Pancreas (tissue), 10 donors: ENCODE measurements around the gene WSB2. TPM values are rescaled to one million over a fixed set of nuclear protein-coding genes. Genes with fewer than 3 reads are reported as not detected.

Source experiments
- ATAC-seq, 4 donors: fragments of 200-7000 bp; cut with Tn5 transposase; one replicate each; pipeline versions ENCODE4 v1.8.0 to v1.9.1; 2020; ENCODE audit warnings: mild to moderate bottlenecking in 4 of 4, moderate library complexity in 4 of 4
- DNase-seq, 6 donors: peaks; one replicate each; pipeline ENCODE4 v3.0.0-alpha.2; 2020
- FAIRE-seq: peaks from 2 replicates; lab custom pipeline; 2012; peaks lifted over from hg19 to GRCh38; lab: Jason Lieb, UNC
- H3K27ac ChIP-seq, 4 donors: fragments of 200-600 bp; sonication (generic); 1 replicate in 3 of 4; 2 replicates in 1 of 4; pipeline versions ENCODE4 v1.5.0 to v1.8.0; 2020
- H3K27me3 ChIP-seq, 4 donors: fragments of 200-600 bp; one replicate each; pipeline ENCODE4 v1.8.0; 2021
- H3K36me3 ChIP-seq, 3 donors: fragments of 200-600 bp; sonication (generic) in 1 of 3; one replicate each; pipeline versions ENCODE4 v1.5.0 to v1.8.0; 2020 to 2021
- H3K4me1 ChIP-seq, 3 donors: fragments of 200-600 bp; one replicate each; pipeline ENCODE4 v1.8.0; 2021
- H3K4me3 ChIP-seq, 4 donors: fragments of 200-600 bp; sonication (generic) in 2 of 4; one replicate each; pipeline versions ENCODE4 v1.5.0 to v1.8.0; 2020 to 2021
- H3K9me3 ChIP-seq, 4 donors: fragments of 200-600 bp; one replicate each; pipeline ENCODE4 v1.8.0; 2021
- CTCF ChIP-seq, 4 donors: fragments of 200-600 bp; sonication (generic) in 3 of 4; IDR thresholded peaks; one replicate each; pipeline versions ENCODE4 v1.5.0 to v1.8.0; 2021; ENCODE audit warnings: antibody characterized with exemption in 4 of 4
- WGBS, 2 donors: extraction: QIAGEN DNeasy Blood & Tissue Kit; methylation state at CpG; one replicate each; pipeline ENCODE4 v1.1.7; 2013; 5-methylcytosine and 5-hydroxymethylcytosine counted together
- intact Hi-C, 3 donors: fragments of 100-400 bp; cut with DNase I; formaldehyde crosslinking; loops; one replicate each; pipeline versions ENCODE4 v1.11.1 to v1.14.2; 2022
- polyA plus RNA-seq, 2 donors: library from polyadenylated mRNA; stranded (reverse); fragments of 200-250 nt; gene quantifications; one replicate each; pipeline ENCODE4 v1.2.3, GENCODE V29; 2013
- total RNA-seq, 6 donors: library from RNA; stranded (reverse); fragmentation: NEBNext Ultra II Directional in 4 of 6; extraction: Animal tissue kit (Norgen Biotek cat#: 25700) in 4 of 6; gene quantifications; one replicate each; pipeline versions ENCODE4 v1.2.1 to v1.2.4, GENCODE V29; 2021 to 2023
- donor health status: healthy with polysubstance abuse.
- donor health status: DM: no; HTN: no; CAD: no; lungs with moderate emphysema.
- donor health status: DM: no; HTN: no; CAD: no.
- donor health status: control.
- donor health status: control.
- donor health status: Bipolar disorder and iron deficiency.
- donor health status: DM: yes; HTN: yes; CAD: no.
- donor health status: DM: no; HTN: no; CAD: no.
- donor health status: DM: no; HTN: no; CAD: no.
- donor health status: DM: yes; HTN: yes; CAD: no.

The WSB2 gene
- total and polyA plus RNA-seq, 8 donors: 23.7 to 55.2 (median 41.8) TPM

- ATAC-seq (no peak), DNase-seq (no peak), FAIRE-seq (no peak)
- peak overlapping the region; percentile 85 to 95 (median 93) for H3K27ac ChIP-seq
- peak overlapping the region; percentile 56 to 73 (median 64) for H3K4me3 ChIP-seq
- H3K9me3 ChIP-seq: no peaks in the 10 kb centered on the region
- intact Hi-C loops: no loop called here
- TF ChIP-seq CTCF (IDR thresholded peaks at IDR 0.05): no peak
- peaks cover 14 to 38% (median 35%) of the 10 kb centered on the region in 3 donors for H3K4me1 ChIP-seq
- no peaks in the 10 kb centered on the region for H3K27me3 ChIP-seq
- H3K36me3 ChIP-seq: no peaks in the 10 kb centered on the region
- WGBS, 2 donors: 6 to 8% methylated on average over 11 of the region's 11 CpGs
These were observed 1.4 kb downstream of the WSB2 start for GRCh38 chr12:118059341-118060191.

GRCh38 chr12:118058881-118059280 lies 2.1 kb downstream of the WSB2 start:
- 80 to 88% methylated on average over 8 of the region's 8 CpGs for WGBS, 2 donors
- intact Hi-C loops: no loop called here
- no peak overlapping the region for H3K4me3 ChIP-seq

GRCh38 chr12:118058227-118058626 lies 2.8 kb downstream of the WSB2 start:
- ATAC-seq: no peak
- Histone ChIP-seq H3K27me3 (no peaks in the 10 kb centered on the region), H3K4me3 (no peak overlapping the region), H3K27ac (no peak overlapping the region), H3K9me3 (no peaks in the 10 kb centered on the region), H3K36me3 (no peaks in the 10 kb centered on the region), H3K4me1 (peaks cover 8 to 34% (median 31%) of the 10 kb centered on the region in 3 donors)
- DNase-seq: no peak
- no peak for FAIRE-seq
- TF ChIP-seq CTCF (IDR thresholded peaks at IDR 0.05): no peak
- WGBS, 2 donors: 94 to 95% methylated on average over 7 of the region's 7 CpGs
- intact Hi-C loops: no loop called here

More at GRCh38 chr12:118058881-118059280, 2.1 kb downstream of the WSB2 start:
- no peak for TF ChIP-seq CTCF (IDR thresholded peaks at IDR 0.05)
- DNase-seq: no peak
- H3K27me3 ChIP-seq: no peaks in the 10 kb centered on the region
- no peaks in the 10 kb centered on the region for H3K36me3 ChIP-seq
- FAIRE-seq: no peak
- peaks cover 9 to 34% (median 29%) of the 10 kb centered on the region in 3 donors for H3K4me1 ChIP-seq
- ATAC-seq: no peak
- H3K9me3 ChIP-seq: no peaks in the 10 kb centered on the region
- H3K27ac ChIP-seq: peak overlapping the region in 2 of 4 donors; percentile 93 to 95

GRCh38 chr12:118055865-118056773 lies 4.9 kb downstream of the WSB2 start:
- no peak overlapping the region for H3K4me3 ChIP-seq
- WGBS, 2 donors: 52 to 54% methylated on average over 13 of the region's 13 CpGs
- H3K9me3 ChIP-seq: no peaks in the 10 kb centered on the region
- intact Hi-C loops: no loop called here
- H3K27ac ChIP-seq: peak overlapping the region in 2 of 4 donors; percentile 30 to 46
- DNase-seq (peak in 1 of 6 donors; percentile 40), FAIRE-seq (no peak), ATAC-seq (no peak)
- no peak for TF ChIP-seq CTCF (IDR thresholded peaks at IDR 0.05)
- no peaks in the 10 kb centered on the region for H3K27me3 ChIP-seq
- no peaks in the 10 kb centered on the region for H3K36me3 ChIP-seq
- H3K4me1 ChIP-seq: peaks cover 22 to 45% (median 44%) of the 10 kb centered on the region in 3 donors
